PC-9 (cell line): Measurements from ENCODE around the gene CYB5R4. TPM values are rescaled to one million over a fixed set of nuclear protein-coding genes. Genes with fewer than 3 reads are reported as not detected.

Experiments
- BruUV-seq: library from RNA; stranded (reverse); fragments of 400-500 nt; replicated peaks from 2 replicates; lab custom pipeline; 2021; lab: Mats Ljungman, UMichigan
- CTCF ChIA-PET: fragments of 300-600 bp; sonication (Branson Sonifier 250); formaldehyde crosslinking; loops from one replicate; lab custom pipeline; 2022; ENCODE audit warnings: antibody characterized with exemption; lab: Charles Lee
- POLR2A ChIA-PET: fragments of 300-600 bp; sonication (Branson Sonifier 250); formaldehyde crosslinking; loops from one replicate; lab custom pipeline; 2022; ENCODE audit warnings: antibody characterized with exemption; ENCODE audit not compliant: unreplicated experiment; lab: Charles Lee
- DNase-seq, 2 experiments: peaks; one replicate each; pipeline versions ENCODE4 v3.0.0 to v3.0.0-alpha.2; 2015 to 2022; ENCODE audit warnings: mixed read lengths in 1 of 2
- H2AFZ ChIP-seq: fragments of 200-600 bp; sonication (generic); 2 replicates; pipeline ENCODE4 v1.8.1; 2017; ENCODE audit warnings: antibody characterized with exemption
- H3F3A ChIP-seq: fragments of 200-600 bp; sonication (generic); 2 replicates; pipeline ENCODE4 v1.8.1; 2017; ENCODE audit warnings: antibody characterized with exemption, mild to moderate bottlenecking, low read depth; ENCODE audit not compliant: insufficient read depth
- H3K27ac ChIP-seq: fragments of 200-600 bp; sonication (generic); 2 replicates; pipeline ENCODE4 v1.6.1; 2016; ENCODE audit warnings: mixed run types
- H3K27me3 ChIP-seq: fragments of 200-600 bp; sonication (generic); 2 replicates; pipeline ENCODE4 v1.6.1; 2016; ENCODE audit warnings: low read depth, mixed run types; ENCODE audit not compliant: insufficient read depth
- H3K36me3 ChIP-seq: fragments of 200-600 bp; sonication (generic); 2 replicates; pipeline ENCODE4 v1.6.1; 2016; ENCODE audit warnings: low read depth, mixed run types
- H3K4me1 ChIP-seq: fragments of 200-600 bp; sonication (generic); replicated peaks from 2 replicates; pipeline ENCODE4 v1.6.1; 2016; ENCODE audit warnings: mixed run types; ENCODE audit not compliant: insufficient read depth
- H3K4me2 ChIP-seq: fragments of 200-600 bp; sonication (generic); 2 replicates; pipeline ENCODE4 v1.6.1; 2017; ENCODE audit warnings: mixed run types
- H3K4me3 ChIP-seq: fragments of 200-600 bp; sonication (generic); 2 replicates; pipeline ENCODE4 v1.6.1; 2016; ENCODE audit warnings: mixed run types
- H3K79me2 ChIP-seq: fragments of 200-600 bp; sonication (generic); 2 replicates; pipeline ENCODE4 v1.6.1; 2017; ENCODE audit warnings: low read depth, mixed run types
- H3K9me2 ChIP-seq: fragments of 200-600 bp; sonication (generic); 2 replicates; pipeline ENCODE4 v1.8.1; 2017; ENCODE audit warnings: mild to moderate bottlenecking; ENCODE audit not compliant: insufficient read depth
- H3K9me3 ChIP-seq: fragments of 200-600 bp; sonication (generic); 2 replicates; pipeline ENCODE4 v1.8.1; 2016; ENCODE audit warnings: low read depth; ENCODE audit not compliant: insufficient read depth
- H4K20me1 ChIP-seq: fragments of 200-600 bp; sonication (generic); 2 replicates; pipeline ENCODE4 v1.8.1; 2017; ENCODE audit not compliant: insufficient read depth
- EZH2 ChIP-seq: fragments of 200-600 bp; sonication (generic); IDR thresholded peaks from 2 replicates; pipeline ENCODE4 v1.8.0; 2017; ENCODE audit warnings: antibody characterized with exemption, low read depth
- intact Hi-C: fragments of 100-400 bp; cut with micrococcal nuclease; formaldehyde crosslinking; loops from one replicate; pipeline ENCODE4 v1.10.0; 2022; ENCODE audit not compliant: unreplicated experiment
- total RNA-seq: library from RNA; stranded (reverse); gene quantifications from 2 replicates; pipeline ENCODE4 v1.2.3, GENCODE V29; 2021
- TF ChIP-seq, protein P1 (sequence below): fragments of 200-600 bp; sonication (generic); conservative IDR thresholded peaks from 2 replicates; pipeline ENCODE4 v1.6.1; 2017; ENCODE audit warnings: mixed run types, antibody characterized with exemption, mild to moderate bottlenecking, moderate library complexity

The CYB5R4 gene
- total RNA-seq, 1 experiment from 2014 or later, result 22.7 TPM

GRCh38 chr6:84001119-84001518 lies 141.6 kb downstream of the CYB5R4 start:
- CTCF ChIA-PET, result no interaction called here
- H3K9me2 ChIP-seq, result no peaks in the 10 kb centered on the region
- H3F3A ChIP-seq, result no peaks in the 10 kb centered on the region
- H4K20me1 ChIP-seq, result no peaks in the 10 kb centered on the region
- no peak for DNase-seq
- intact Hi-C loops, result no loop called here
- no peak overlapping the region for H3K4me2 ChIP-seq
- H3K4me1 ChIP-seq, result no peaks in the 10 kb centered on the region
- no peak for TF ChIP-seq EZH2
- TF ChIP-seq, protein P1, sequence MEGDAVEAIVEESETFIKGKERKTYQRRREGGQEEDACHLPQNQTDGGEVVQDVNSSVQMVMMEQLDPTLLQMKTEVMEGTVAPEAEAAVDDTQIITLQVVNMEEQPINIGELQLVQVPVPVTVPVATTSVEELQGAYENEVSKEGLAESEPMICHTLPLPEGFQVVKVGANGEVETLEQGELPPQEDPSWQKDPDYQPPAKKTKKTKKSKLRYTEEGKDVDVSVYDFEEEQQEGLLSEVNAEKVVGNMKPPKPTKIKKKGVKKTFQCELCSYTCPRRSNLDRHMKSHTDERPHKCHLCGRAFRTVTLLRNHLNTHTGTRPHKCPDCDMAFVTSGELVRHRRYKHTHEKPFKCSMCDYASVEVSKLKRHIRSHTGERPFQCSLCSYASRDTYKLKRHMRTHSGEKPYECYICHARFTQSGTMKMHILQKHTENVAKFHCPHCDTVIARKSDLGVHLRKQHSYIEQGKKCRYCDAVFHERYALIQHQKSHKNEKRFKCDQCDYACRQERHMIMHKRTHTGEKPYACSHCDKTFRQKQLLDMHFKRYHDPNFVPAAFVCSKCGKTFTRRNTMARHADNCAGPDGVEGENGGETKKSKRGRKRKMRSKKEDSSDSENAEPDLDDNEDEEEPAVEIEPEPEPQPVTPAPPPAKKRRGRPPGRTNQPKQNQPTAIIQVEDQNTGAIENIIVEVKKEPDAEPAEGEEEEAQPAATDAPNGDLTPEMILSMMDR, result no peak
- BruUV-seq, result no TSS peak
- no peaks in the 10 kb centered on the region for H3K27me3 ChIP-seq
- no peak overlapping the region for H3K4me3 ChIP-seq
- H3K9me3 ChIP-seq, result no peaks in the 10 kb centered on the region
- POLR2A ChIA-PET, result no interaction called here
- H3K79me2 ChIP-seq, result no peaks in the 10 kb centered on the region
- H3K36me3 ChIP-seq, result no peaks in the 10 kb centered on the region
- H3K27ac ChIP-seq, result no peak overlapping the region
- no peak overlapping the region for H2AFZ ChIP-seq

GRCh38 chr6:84002226-84002625 lies 142.7 kb downstream of the CYB5R4 start:
- ChIA-PET POLR2A (no interaction called here), CTCF (no interaction called here)
- no peak overlapping the region for H3K4me3 ChIP-seq
- no peaks in the 10 kb centered on the region for H3K9me2 ChIP-seq
- no peaks in the 10 kb centered on the region for H3K79me2 ChIP-seq
- H3K4me2 ChIP-seq, result no peak overlapping the region
- H3K36me3 ChIP-seq, result no peaks in the 10 kb centered on the region
- no TSS peak for BruUV-seq
- H3K9me3 ChIP-seq, result no peaks in the 10 kb centered on the region
- H3K4me1 ChIP-seq, result no peaks in the 10 kb centered on the region
- no peaks in the 10 kb centered on the region for H4K20me1 ChIP-seq
- intact Hi-C loops, result no loop called here
- H3K27me3 ChIP-seq, result no peaks in the 10 kb centered on the region
- no peak for TF ChIP-seq EZH2
- TF ChIP-seq, protein P1, result no peak
- DNase-seq, result no peak
- no peak overlapping the region for H2AFZ ChIP-seq
- H3F3A ChIP-seq, result no peaks in the 10 kb centered on the region
- no peak overlapping the region for H3K27ac ChIP-seq

DNA sequence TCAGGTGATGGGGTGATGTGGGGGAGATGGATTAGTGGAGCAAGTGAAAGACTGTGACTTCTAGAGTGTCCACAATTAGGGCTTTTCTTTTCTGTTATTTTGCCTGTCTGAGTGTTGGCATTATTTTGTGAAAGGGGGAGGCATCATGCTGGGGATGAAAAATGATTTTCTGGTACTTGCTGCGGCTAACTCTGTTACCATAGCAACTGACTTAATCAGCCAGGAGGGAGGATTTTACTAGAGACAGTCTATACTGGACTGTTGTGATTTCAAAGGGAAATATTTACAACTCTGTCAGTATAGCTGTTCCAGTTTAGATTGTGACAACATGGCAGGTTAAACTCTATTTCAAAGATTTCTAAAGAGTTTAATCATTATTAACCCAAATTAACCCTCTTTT lies 143.6 kb downstream of the CYB5R4 start:
- Histone ChIP-seq H3F3A (no peaks in the 10 kb centered on the region), H3K27me3 (no peaks in the 10 kb centered on the region), H3K79me2 (no peaks in the 10 kb centered on the region), H3K27ac (no peak overlapping the region), H3K9me2 (no peaks in the 10 kb centered on the region), H4K20me1 (no peaks in the 10 kb centered on the region), H3K4me1 (no peaks in the 10 kb centered on the region), H2AFZ (no peak overlapping the region), H3K36me3 (no peaks in the 10 kb centered on the region), H3K4me2 (no peak overlapping the region), H3K9me3 (no peaks in the 10 kb centered on the region), H3K4me3 (no peak overlapping the region)
- intact Hi-C loops, result no loop called here
- POLR2A ChIA-PET, result no interaction called here
- DNase-seq, result no peak
- CTCF ChIA-PET, result no interaction called here
- TF ChIP-seq, protein P1, result no peak
- TF ChIP-seq EZH2, result no peak
- no TSS peak for BruUV-seq
